HG03575 (cell line): ENCODE data around the gene GTPBP1.

Source experiments
- ATAC-seq: cut with Tn5 transposase; IDR thresholded peaks from one replicate; pipeline ENCODE4 v1.9.1; 2021; ENCODE audit not compliant: unreplicated experiment, insufficient number of reproducible peaks, low FRiP score; ENCODE audit errors: extremely low read depth

GTPBP1 gene

DNA sequence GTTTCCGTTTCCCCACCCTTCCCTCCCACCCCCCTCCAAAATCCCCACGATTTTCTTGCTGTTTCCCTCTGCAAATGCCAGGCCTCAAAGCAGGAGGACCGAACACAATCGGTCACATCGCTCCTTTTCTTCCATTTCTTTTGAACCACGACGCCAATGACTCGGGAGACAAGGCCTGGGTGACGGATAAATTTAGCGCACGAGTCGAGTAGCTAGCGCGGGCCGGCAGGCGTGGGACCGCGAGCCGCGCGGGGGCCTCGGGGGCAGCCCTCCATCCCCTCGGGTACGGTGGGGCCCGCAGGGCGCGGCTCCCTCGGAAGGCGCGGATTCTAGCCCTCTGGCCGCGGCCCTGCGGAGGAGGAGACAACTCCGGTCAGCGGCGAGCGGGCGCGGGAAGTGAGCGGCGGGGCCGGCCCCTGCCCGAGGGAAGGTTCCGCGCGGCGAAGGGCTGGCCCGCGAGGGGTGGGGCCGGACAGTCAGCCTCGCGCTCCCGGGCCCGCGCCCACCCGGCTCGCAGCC lies 5.4 kb upstream of the GTPBP1 start:
- ATAC-seq, result no peak

DNA sequence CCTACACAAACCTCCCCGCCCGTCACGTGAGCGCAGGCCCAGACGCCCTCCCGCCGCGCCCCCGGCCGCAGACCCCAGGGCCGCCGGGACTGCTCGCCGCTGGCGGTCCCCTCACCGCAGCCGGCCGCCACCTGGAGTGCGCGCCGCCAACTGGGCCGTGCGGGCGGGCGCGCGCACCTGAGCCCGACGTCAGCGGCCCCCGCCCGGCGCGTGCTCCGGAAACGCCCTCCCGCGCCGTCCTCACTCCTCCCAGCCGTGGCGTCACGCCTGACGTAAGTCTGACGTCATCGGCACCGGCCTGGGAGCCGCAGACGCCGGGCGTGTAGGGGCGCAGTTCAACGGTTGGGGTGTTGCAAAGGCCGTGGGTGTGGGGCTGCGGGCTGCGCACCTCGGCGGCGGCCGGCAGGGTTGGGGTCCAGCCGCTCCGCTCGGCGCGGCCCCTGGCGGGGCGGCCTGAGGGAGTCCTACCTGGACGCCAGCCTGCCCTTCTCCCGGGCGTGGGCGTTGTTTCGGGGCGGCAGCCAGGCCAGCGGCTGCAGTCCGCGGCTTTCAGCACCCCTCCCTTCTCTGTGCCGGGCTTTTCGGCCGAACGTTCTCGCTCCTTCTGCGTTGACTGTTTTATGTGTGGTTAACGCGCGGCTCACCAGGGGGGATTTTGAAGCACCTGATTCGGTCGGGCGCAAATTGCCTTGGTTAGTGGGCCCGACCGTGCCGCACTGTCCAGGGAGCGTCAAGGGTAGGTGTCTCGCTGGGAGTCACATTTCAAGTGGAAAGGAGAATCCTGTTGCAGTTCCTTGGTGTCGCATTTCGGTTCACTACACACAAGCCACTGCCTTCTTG lies 4.7 kb upstream of the GTPBP1 start, which contains the start of gene JOSD1:
Gene JOSD1, minus strand, starts transcription at position 155 of the 840 bp plus-strand sequence. CDS start 956 bp downstream, outside the sequence.
- ATAC-seq, result no peak

- ATAC-seq, result no peak
These were observed 1.0 kb upstream of the GTPBP1 start for GRCh38 chr22:38704654-38705234.

DNA sequence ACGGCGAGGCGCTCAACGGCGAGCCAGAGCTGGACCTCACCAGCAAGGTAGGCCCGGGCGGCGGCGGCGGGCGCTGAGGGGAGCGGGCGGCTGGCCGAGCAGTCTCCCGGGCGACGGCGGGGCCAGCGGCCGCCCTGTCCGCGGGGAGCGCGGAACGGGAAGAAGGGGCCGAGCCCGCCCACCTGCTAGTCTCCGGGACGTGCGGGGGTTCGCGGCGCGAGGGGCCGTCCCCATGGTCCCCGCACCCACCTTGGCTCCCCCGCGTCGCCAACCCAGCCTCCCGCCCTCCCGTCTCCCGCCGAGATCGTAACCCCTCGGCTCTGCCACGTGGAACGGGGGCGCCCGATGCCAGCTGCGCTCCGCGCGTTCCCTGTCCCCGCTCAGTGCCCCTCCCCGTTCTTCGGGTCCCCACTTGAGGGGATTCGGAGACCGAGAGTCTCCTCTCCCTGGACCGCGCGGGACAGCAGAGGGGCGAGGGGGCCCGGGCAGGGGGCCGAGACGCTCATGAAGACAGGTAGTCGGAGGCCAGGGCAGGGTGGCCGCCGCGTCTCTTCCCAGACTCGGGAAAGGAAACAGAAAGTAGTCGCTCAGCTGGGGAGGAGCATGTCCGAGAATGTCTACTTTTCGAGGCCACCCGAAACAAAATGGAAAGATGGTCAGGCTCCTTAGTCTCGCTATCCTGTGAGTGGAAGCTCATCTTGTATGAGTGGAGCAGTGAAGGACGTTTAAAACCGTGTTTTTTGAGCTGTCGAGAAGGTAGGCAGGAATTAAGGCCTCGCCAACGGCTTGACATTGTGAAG lies 557 bp downstream of the GTPBP1 start:
- ATAC-seq, result no peak

GRCh38 chr22:38706901-38707195 lies 1.1 kb downstream of the GTPBP1 start:
- ATAC-seq, result no peak

DNA sequence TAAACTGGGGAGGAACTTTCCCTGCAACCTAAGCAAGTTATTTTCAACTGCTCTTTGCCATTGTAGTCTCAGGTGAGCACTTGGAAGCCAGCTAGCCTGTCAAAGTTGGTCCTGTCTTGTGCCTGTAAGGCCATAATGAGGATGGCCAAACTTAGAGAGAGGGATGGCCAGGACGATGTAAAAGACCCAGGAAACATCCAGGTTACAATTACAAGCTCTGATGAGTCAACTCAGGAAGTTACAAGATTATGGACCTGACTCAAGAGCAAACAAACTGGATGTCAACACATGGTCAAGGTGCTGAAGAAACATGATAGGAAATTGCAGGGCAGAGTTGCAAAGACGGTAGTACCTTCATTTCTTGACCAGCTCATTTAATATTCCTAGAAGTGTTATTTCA lies 1.6 kb downstream of the GTPBP1 start:
- no peak for ATAC-seq

GRCh38 chr22:38707984-38708383 lies 2.2 kb downstream of the GTPBP1 start:
- ATAC-seq, result no peak

GRCh38 chr22:38709306-38709705 lies 3.6 kb downstream of the GTPBP1 start:
- no peak for ATAC-seq

- ATAC-seq, result no peak
These were observed 4.6 kb downstream of the GTPBP1 start for GRCh38 chr22:38710351-38710750.

- ATAC-seq, result no peak
These were observed 5.1 kb downstream of the GTPBP1 start for GRCh38 chr22:38710866-38711265.

DNA sequence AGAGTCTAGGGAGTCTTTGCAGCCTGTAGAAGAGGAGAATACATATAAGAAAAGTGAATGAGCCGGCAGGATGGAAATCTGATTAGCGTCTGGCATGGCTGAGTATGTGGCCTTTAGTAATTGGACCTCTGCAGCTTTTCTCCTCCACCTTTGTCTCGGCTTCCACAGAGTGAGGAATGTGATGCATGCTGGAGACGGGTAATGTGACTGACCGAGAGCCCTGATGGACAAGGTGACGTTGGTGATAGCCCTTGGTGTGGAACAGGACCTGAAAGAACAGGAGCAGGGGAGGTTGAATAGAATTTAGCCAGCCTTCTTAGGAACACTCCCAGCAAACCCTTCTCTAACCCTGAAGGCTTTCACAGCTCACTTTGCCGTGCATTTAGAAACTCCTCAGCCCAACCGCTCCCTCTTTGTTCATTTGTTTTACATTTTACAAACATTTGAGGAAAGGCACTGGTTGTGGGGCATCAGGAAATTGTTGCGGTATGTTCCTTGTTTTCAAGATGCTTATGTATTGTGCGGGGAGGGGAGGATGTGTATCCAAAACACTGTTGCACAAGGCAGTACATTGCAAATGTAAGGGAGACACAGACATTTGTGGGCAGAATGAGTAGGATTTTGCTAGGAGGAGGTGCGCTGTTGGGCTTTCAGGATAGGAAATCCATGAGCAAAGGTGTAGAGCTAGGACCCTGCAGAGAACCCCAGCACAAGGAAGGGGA lies 6.9 kb downstream of the GTPBP1 start:
- ATAC-seq, result no peak

DNA sequence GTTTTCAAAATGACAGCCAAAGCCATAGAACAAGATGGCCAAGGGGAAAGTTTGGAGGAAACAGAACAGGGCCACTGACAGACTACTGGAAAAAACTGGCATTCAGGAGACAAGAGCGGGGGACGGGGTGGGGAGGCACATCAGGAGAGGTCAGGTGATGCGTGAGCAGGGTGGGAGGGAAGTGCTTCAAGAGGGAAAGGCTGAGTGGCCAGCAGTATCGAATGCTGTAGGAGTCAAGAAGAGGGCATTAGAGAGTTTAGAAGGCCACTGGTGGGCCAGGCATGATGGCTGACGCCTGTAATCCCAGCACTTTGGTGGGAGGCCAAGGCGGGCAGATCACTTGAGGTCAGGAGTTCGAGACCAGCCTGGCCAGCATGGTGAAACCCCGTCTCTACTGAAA lies 8.2 kb downstream of the GTPBP1 start:
- no peak for ATAC-seq

GRCh38 chr22:38715176-38715764 lies 9.5 kb downstream of the GTPBP1 start:
- ATAC-seq, result no peak

DNA sequence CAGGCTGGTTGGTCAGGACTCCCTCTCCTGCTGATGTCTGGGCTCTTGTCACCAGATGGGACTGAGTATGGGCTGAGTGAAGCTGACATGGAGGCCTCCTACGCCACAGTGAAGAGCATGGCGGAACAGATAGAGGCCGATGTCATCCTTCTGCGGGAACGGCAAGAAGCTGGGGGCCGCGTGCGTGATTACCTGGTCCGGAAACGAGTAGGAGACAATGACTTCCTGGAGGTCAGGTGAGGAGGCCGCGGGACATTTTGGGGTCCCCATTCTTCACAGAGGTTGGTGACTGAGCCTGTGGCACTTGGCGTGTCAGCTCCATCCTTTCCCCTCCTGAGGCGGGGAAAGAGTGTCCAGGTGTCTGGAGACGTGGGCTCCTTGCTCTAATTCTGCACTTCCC lies 10.1 kb downstream of the GTPBP1 start:
- no peak for ATAC-seq

DNA sequence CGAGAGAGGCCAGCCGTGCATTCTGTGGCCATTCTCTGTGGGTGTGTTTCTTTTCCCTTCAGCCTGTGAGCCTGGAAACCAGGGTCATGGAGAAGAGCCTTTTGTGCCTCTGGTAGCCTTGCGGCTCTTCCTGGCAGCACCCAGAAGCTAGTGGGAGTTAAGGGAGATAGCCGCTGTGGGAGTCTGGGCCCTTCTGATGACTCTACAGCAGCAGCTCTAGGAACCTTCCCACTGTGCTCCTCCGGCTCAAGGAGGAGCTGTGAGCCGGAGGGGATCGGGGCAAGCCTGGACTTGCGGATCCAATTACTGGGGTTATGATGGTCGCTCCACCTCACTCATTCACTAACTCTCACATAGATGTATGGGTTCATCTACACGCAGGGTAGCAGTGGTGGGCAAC lies 10.5 kb downstream of the GTPBP1 start:
- no peak for ATAC-seq

DNA sequence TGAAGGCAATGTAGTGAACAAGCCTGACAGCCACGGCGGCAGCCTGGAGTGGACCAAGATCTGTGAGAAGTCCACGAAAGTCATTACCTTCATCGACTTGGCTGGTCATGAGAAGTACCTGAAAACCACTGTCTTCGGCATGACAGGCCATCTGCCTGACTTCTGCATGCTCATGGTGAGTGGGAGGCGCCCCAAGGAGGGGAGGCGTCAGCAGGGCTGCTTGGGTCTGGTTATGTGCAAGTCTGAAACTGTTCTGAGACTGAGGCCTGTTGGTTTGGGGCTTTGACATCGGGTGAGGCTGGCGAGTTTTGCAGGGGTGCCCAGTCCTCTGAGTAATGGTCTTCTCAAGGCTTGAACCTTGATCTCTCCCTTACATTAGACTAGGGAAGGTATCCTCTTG lies 11.1 kb downstream of the GTPBP1 start:
- ATAC-seq, result no peak

DNA sequence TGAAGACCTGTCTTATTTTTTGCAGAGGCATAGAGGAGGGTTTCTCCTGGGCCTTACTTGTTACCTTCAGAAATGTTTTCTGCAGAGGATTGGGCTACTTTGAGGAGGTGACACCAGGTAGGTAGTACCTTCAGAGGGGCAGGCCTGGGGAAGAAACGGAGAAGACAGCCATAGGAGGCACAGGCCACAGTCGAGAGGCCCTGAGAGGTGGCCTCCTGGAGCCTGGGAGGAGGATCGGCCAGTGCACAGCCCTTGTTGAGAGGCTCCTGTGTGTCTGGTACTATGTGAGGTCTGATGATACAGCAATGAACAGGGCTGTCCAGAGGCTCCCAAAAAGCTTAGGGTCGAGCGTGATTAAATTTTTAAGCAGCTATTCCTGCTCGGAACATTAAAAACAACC lies 11.5 kb downstream of the GTPBP1 start:
- ATAC-seq, result no peak

DNA sequence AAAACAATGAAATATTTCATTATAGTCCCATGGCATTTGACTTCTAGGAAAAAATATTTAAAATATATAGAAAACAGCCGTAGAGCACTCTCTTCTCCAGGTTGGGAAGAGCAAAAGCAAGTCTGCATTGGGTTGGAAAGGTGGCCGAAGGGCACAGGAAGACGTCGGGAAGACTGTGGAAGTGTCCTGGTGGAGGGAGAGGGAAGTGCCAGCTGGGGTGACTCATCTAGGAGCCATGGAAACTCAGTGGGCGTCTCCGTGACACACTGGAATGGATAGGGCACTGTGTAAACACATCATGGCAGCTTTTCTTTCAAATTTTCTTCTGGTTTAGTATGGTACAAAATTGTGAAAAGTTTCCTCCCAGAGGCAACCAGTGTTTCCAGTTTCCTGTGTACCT lies 12.7 kb downstream of the GTPBP1 start:
- ATAC-seq, result no peak

- no peak for ATAC-seq
These were observed 13.5 kb downstream of the GTPBP1 start for GRCh38 chr22:38719196-38719595.
